Activated T-cell treated with anti-CD3 and anti-CD28 coated beads for 4 hours (primary cell): ENCODE data around the gene CAMK2D.

Experiments used
- DNase-seq: peaks from one replicate; pipeline ENCODE4 v3.0.0-alpha.2; 2020

The CAMK2D gene

GRCh38 chr4:113677325-113677724 is 84.2 kb downstream of the CAMK2D start:
- no peak for DNase-seq

GRCh38 chr4:113675731-113676697 is 85.5 kb downstream of the CAMK2D start:
- DNase-seq: no peak

GRCh38 chr4:113674733-113675132 is 86.8 kb downstream of the CAMK2D start:
- no peak for DNase-seq

- DNase-seq: no peak
Observed at GRCh38 chr4:113674251-113674650, 87.3 kb downstream of the CAMK2D start.

GRCh38 chr4:113673450-113673849 is 88.1 kb downstream of the CAMK2D start:
- DNase-seq: peak; percentile 17

GRCh38 chr4:113666386-113667114 is 95.0 kb downstream of the CAMK2D start:
- no peak for DNase-seq

GRCh38 chr4:113665036-113665435 is 96.5 kb downstream of the CAMK2D start:
- no peak for DNase-seq

- DNase-seq: no peak
Observed at GRCh38 chr4:113662581-113662980, 99.0 kb downstream of the CAMK2D start.

- DNase-seq: no peak
Observed at GRCh38 chr4:113659127-113659526, 102.4 kb downstream of the CAMK2D start.

- DNase-seq: no peak
Observed at GRCh38 chr4:113657586-113658233, 103.8 kb downstream of the CAMK2D start.

GRCh38 chr4:113653871-113654270 is 107.7 kb downstream of the CAMK2D start:
- no peak for DNase-seq

- DNase-seq: no peak
Observed at GRCh38 chr4:113646442-113646822, 115.1 kb downstream of the CAMK2D start.

GRCh38 chr4:113645771-113646441 is 115.6 kb downstream of the CAMK2D start:
- DNase-seq: no peak

- DNase-seq: no peak
Observed at GRCh38 chr4:113645288-113645687, 116.2 kb downstream of the CAMK2D start.

GRCh38 chr4:113644398-113644797 is 117.1 kb downstream of the CAMK2D start:
- no peak for DNase-seq

- DNase-seq: no peak
Observed at GRCh38 chr4:113643505-113643904, 118.0 kb downstream of the CAMK2D start.

- no peak for DNase-seq
Observed at GRCh38 chr4:113641025-113641431, 120.5 kb downstream of the CAMK2D start.

GRCh38 chr4:113639326-113639725 is 122.2 kb downstream of the CAMK2D start:
- no peak for DNase-seq

GRCh38 chr4:113638562-113638832 is 123.0 kb downstream of the CAMK2D start:
- DNase-seq: no peak

- no peak for DNase-seq
Observed at GRCh38 chr4:113637823-113638561, 123.5 kb downstream of the CAMK2D start.

GRCh38 chr4:113637363-113637762 is 124.2 kb downstream of the CAMK2D start:
- DNase-seq: no peak

- no peak for DNase-seq
Observed at GRCh38 chr4:113636877-113637276, 124.7 kb downstream of the CAMK2D start.
